ENCODE results near the gene SYNGR4.

DNA sequence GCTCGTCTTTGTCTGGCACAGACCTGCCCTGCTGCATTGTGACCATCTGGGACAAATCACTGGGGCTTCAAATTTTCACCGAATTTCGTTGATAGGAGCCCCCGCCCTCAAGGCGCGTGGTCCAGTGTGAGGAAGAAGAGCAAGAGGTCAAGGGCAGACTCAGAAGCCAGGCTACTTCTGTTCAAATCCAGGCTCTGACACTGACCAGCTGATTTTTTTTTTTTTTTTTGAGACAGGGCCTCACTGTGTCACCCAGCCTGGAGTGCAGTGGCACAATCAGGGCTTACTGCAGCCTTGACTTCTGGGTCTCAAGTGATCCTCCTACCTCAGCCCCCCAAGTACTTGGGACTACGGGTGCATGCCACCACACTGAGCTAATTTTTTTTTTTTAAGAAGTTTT is 7.2 kb downstream of the SYNGR4 start:
- TF ChIP-seq, protein P1, sequence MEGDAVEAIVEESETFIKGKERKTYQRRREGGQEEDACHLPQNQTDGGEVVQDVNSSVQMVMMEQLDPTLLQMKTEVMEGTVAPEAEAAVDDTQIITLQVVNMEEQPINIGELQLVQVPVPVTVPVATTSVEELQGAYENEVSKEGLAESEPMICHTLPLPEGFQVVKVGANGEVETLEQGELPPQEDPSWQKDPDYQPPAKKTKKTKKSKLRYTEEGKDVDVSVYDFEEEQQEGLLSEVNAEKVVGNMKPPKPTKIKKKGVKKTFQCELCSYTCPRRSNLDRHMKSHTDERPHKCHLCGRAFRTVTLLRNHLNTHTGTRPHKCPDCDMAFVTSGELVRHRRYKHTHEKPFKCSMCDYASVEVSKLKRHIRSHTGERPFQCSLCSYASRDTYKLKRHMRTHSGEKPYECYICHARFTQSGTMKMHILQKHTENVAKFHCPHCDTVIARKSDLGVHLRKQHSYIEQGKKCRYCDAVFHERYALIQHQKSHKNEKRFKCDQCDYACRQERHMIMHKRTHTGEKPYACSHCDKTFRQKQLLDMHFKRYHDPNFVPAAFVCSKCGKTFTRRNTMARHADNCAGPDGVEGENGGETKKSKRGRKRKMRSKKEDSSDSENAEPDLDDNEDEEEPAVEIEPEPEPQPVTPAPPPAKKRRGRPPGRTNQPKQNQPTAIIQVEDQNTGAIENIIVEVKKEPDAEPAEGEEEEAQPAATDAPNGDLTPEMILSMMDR (IDR thresholded peaks at IDR 0.05) = no peak
- TF ChIP-seq POLR2A (IDR thresholded peaks at IDR 0.05) (no peak), POLR2AphosphoS5 (IDR thresholded peaks at IDR 0.05) (no peak), EP300 (IDR thresholded peaks at IDR 0.05) (no peak)

All from upper lobe of left lung (tissue), 4 donors.